ENCODE data around the gene APOA4.

DNA sequence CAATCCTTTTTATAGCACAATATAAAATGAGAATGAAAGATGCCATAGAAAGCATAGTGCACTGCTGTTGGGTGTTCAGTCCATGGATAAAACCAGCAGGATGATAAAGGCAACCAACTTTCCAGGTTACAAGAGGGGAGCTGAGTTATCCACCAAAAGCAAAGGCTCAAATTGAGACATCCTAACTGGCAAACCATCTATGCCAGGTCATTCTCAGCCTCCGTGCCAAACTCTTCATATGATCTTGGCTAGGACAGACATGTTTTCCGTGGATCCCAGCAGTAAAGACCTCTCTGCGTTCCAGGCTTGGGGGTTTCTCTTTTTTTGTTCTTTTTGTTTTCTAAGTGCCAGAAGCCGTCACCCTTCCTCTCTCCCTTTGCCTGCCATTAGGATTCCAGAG, 21.6 kb upstream of the APOA4 start:
- TF ChIP-seq, protein P1, sequence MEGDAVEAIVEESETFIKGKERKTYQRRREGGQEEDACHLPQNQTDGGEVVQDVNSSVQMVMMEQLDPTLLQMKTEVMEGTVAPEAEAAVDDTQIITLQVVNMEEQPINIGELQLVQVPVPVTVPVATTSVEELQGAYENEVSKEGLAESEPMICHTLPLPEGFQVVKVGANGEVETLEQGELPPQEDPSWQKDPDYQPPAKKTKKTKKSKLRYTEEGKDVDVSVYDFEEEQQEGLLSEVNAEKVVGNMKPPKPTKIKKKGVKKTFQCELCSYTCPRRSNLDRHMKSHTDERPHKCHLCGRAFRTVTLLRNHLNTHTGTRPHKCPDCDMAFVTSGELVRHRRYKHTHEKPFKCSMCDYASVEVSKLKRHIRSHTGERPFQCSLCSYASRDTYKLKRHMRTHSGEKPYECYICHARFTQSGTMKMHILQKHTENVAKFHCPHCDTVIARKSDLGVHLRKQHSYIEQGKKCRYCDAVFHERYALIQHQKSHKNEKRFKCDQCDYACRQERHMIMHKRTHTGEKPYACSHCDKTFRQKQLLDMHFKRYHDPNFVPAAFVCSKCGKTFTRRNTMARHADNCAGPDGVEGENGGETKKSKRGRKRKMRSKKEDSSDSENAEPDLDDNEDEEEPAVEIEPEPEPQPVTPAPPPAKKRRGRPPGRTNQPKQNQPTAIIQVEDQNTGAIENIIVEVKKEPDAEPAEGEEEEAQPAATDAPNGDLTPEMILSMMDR (IDR thresholded peaks at IDR 0.05 in 4 of 5, conservative IDR thresholded peaks at IDR 0.05 in 1 of 5) = no peak
- no peak for TF ChIP-seq POLR2A (IDR thresholded peaks at IDR 0.05)
